ENCODE data around the gene DDX55. TPM values are rescaled to one million over a fixed set of nuclear protein-coding genes. Genes with fewer than 3 reads are reported as not detected.

The DDX55 gene
- total and polyA plus RNA-seq, 2 of the 13 experiments (the other 11 are each of a cell fraction or from before 2014, with no cell fraction given): 22.2 to 37.0 TPM

- TF ChIP-seq, protein P1, sequence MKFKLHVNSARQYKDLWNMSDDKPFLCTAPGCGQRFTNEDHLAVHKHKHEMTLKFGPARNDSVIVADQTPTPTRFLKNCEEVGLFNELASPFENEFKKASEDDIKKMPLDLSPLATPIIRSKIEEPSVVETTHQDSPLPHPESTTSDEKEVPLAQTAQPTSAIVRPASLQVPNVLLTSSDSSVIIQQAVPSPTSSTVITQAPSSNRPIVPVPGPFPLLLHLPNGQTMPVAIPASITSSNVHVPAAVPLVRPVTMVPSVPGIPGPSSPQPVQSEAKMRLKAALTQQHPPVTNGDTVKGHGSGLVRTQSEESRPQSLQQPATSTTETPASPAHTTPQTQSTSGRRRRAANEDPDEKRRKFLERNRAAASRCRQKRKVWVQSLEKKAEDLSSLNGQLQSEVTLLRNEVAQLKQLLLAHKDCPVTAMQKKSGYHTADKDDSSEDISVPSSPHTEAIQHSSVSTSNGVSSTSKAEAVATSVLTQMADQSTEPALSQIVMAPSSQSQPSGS (CRISPR knock-in tag; IDR thresholded peaks at IDR 0.05): peak; percentile 95
- TF ChIP-seq XBP1 (CRISPR knock-in tag; IDR thresholded peaks at IDR 0.05) (no peak; the same call in 1 of the 2 replicates), ZNF670 (CRISPR knock-in tag; IDR thresholded peaks at IDR 0.05; ENCODE audit: borderline replicate concordance) (peak; percentile 98), ZMAT3 (CRISPR knock-in tag; conservative IDR thresholded peaks at IDR 0.05) (peak; percentile 93), BCL6 (CRISPR knock-in tag; IDR thresholded peaks at IDR 0.05) (peak; percentile 70), AGO1 (IDR thresholded peaks at IDR 0.05; ENCODE audit: low read depth, low read length, poor library complexity, severe bottlenecking) (peak; percentile 81), CCAR2 (optimal IDR thresholded peaks at IDR 0.05; ENCODE audit: low read depth, low read length) (no peak), ZNF235 (CRISPR knock-in tag; IDR thresholded peaks at IDR 0.05; ENCODE audit: borderline replicate concordance) (no peak), ZNF230 (CRISPR knock-in tag; IDR thresholded peaks at IDR 0.05) (peak; percentile 93), ZNF234 (CRISPR knock-in tag; conservative IDR thresholded peaks at IDR 0.05) (no peak), ZNF781 (CRISPR knock-in tag; IDR thresholded peaks at IDR 0.05; ENCODE audit: borderline replicate concordance, not compliant biosample characterization) (peak; percentile 74), ELK4 (CRISPR knock-in tag; IDR thresholded peaks at IDR 0.05; ENCODE audit: borderline replicate concordance) (peak; percentile 59; the same call in 1 of the 2 replicates)
- TF ChIP-seq, protein P2, sequence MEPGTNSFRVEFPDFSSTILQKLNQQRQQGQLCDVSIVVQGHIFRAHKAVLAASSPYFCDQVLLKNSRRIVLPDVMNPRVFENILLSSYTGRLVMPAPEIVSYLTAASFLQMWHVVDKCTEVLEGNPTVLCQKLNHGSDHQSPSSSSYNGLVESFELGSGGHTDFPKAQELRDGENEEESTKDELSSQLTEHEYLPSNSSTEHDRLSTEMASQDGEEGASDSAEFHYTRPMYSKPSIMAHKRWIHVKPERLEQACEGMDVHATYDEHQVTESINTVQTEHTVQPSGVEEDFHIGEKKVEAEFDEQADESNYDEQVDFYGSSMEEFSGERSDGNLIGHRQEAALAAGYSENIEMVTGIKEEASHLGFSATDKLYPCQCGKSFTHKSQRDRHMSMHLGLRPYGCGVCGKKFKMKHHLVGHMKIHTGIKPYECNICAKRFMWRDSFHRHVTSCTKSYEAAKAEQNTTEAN (CRISPR knock-in tag; conservative IDR thresholded peaks at IDR 0.05): peak; percentile 74
- TF ChIP-seq, protein P3, sequence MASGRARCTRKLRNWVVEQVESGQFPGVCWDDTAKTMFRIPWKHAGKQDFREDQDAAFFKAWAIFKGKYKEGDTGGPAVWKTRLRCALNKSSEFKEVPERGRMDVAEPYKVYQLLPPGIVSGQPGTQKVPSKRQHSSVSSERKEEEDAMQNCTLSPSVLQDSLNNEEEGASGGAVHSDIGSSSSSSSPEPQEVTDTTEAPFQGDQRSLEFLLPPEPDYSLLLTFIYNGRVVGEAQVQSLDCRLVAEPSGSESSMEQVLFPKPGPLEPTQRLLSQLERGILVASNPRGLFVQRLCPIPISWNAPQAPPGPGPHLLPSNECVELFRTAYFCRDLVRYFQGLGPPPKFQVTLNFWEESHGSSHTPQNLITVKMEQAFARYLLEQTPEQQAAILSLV (CRISPR knock-in tag; IDR thresholded peaks at IDR 0.05; ENCODE audit: borderline replicate concordance): peak; percentile 98; the same call in 1 of the 2 replicates
- TF ChIP-seq, protein P4, sequence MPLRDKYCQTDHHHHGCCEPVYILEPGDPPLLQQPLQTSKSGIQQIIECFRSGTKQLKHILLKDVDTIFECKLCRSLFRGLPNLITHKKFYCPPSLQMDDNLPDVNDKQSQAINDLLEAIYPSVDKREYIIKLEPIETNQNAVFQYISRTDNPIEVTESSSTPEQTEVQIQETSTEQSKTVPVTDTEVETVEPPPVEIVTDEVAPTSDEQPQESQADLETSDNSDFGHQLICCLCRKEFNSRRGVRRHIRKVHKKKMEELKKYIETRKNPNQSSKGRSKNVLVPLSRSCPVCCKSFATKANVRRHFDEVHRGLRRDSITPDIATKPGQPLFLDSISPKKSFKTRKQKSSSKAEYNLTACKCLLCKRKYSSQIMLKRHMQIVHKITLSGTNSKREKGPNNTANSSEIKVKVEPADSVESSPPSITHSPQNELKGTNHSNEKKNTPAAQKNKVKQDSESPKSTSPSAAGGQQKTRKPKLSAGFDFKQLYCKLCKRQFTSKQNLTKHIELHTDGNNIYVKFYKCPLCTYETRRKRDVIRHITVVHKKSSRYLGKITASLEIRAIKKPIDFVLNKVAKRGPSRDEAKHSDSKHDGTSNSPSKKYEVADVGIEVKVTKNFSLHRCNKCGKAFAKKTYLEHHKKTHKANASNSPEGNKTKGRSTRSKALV (CRISPR knock-in tag; IDR thresholded peaks at IDR 0.05): peak; percentile 85; the same call in 1 of the 2 replicates
- TF ChIP-seq, protein P5, sequence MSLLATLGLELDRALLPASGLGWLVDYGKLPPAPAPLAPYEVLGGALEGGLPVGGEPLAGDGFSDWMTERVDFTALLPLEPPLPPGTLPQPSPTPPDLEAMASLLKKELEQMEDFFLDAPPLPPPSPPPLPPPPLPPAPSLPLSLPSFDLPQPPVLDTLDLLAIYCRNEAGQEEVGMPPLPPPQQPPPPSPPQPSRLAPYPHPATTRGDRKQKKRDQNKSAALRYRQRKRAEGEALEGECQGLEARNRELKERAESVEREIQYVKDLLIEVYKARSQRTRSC (CRISPR knock-in tag; IDR thresholded peaks at IDR 0.05; ENCODE audit: low read depth): no peak
Measured at GRCh38 chr12:123601602-123602489, at the start of gene DDX55 (continued).

Measured in HepG2 (cell line).